Upper lobe of left lung (tissue), 6 donors: ENCODE results near the gene RCAN3. TPM values are rescaled to one million over a fixed set of nuclear protein-coding genes. Genes with fewer than 3 reads are reported as not detected.

Source experiments
- ATAC-seq, 2 donors: fragments of 200-7000 bp; cut with Tn5 transposase; one replicate each; pipeline ENCODE4 v1.9.1; 2022; ENCODE audit warnings: mild to moderate bottlenecking in 2 of 2, moderate library complexity in 2 of 2; ENCODE audit not compliant: low FRiP score in 2 of 2
- DNase-seq, 2 donors: peaks; one replicate each; pipeline ENCODE4 v3.0.0-alpha.2; 2019 to 2020
- H3K27ac ChIP-seq, 4 donors: fragments of 200-600 bp; sonication (generic); one replicate each; pipeline ENCODE4 v1.5.1; 2016 to 2019
- H3K27me3 ChIP-seq, 4 donors: fragments of 200-600 bp; sonication (generic); one replicate each; pipeline ENCODE4 v1.5.1; 2017 to 2019
- H3K36me3 ChIP-seq, 4 donors: fragments of 200-600 bp; sonication (generic); one replicate each; pipeline ENCODE4 v1.5.1; 2016 to 2019
- H3K4me1 ChIP-seq, 4 donors: fragments of 200-600 bp; sonication (generic); one replicate each; pipeline ENCODE4 v1.5.1; 2018 to 2019
- H3K4me3 ChIP-seq, 4 donors: fragments of 200-600 bp; sonication (generic); one replicate each; pipeline ENCODE4 v1.5.1; 2017 to 2019; ENCODE audit warnings: mild to moderate bottlenecking in 2 of 4, moderate library complexity in 1 of 4
- H3K9me3 ChIP-seq, 4 donors: fragments of 200-600 bp; sonication (generic); one replicate each; pipeline ENCODE4 v1.5.1; 2018 to 2019
- CTCF ChIP-seq, 6 experiments: fragments of 450-650 bp in 4 of 6; fragments of 200-600 bp in 2 of 6; sonication (generic) in 2 of 6; IDR thresholded peaks; one replicate each; pipeline ENCODE4 v1.5.1; 2016 to 2019; ENCODE audit warnings: antibody characterized with exemption in 6 of 6
- EP300 ChIP-seq, 4 donors: sonication (generic); formaldehyde crosslinking; IDR thresholded peaks; one replicate each; pipeline ENCODE4 v1.5.1; 2017; ENCODE audit warnings: antibody characterized with exemption in 4 of 4, control low read depth in 2 of 4
- POLR2A ChIP-seq, 4 donors: fragments of 450-650 bp; IDR thresholded peaks; one replicate each; pipeline ENCODE4 v1.5.1; 2016 to 2017; ENCODE audit warnings: antibody characterized with exemption in 4 of 4, mild to moderate bottlenecking in 2 of 4
- POLR2AphosphoS5 ChIP-seq, 2 donors: sonication (generic); formaldehyde crosslinking; IDR thresholded peaks; one replicate each; pipeline ENCODE4 v1.5.1; 2017; ENCODE audit warnings: antibody characterized with exemption in 2 of 2
- WGBS, 2 donors: methylation state at CpG; one replicate each; pipeline ENCODE4 v1.1.5; 2017 to 2018; 5-methylcytosine and 5-hydroxymethylcytosine counted together
- total RNA-seq, 6 donors: library from RNA; depleted of rRNA in 4 of 6; stranded (reverse); fragments of >200 nt in 4 of 6; gene quantifications; one replicate each; pipeline versions ENCODE4 v1.1.0 to v1.2.1, GENCODE V29; 2016 to 2021
- donor health status: DM: no; HTN: no; CAD: no; lungs with moderate emphysema.
- donor health status: DM: no; HTN: yes; CAD: no; lungs with severe emphysema.

RCAN3 gene
- total RNA-seq, 6 donors from 2014 or later: 13.6 to 35.5 (median 18.6) TPM

DNA sequence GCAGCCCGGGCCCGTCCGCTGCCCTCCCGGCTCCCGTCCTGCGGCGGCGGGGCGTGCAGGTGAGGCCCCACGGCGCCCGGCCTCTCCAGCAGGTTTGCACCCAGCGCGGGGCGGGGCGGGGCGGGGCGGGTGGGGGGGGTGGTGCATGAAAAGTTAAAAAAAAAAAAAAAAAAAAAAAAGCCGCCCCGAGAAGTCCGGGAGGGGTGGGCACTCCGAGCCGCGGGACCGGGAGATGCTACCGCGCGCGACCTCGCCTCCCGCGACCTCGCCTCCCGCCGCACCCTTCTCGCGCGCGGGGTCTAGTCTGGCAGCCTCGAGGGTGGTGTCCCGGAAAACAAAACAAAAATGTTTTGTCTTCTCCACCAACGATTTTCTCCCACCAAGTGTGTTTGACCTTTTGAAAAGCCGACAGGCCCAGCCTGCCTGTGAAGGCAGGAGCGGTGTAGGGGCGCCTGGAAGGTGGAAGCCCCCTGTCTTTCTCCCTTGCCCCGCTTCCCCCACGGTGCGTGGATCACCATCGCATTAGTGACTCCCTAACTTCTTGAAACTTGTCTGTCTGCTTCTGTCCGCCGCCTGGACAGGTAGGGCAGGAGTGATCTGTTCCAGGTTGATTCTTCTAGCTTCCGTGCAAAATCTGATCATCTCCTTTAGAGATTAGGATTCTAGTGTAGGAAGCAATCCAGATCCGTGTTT is 569 bp downstream of the RCAN3 start:
- H3K9me3 ChIP-seq: no peaks in the 10 kb centered on the region
- TF ChIP-seq CTCF (IDR thresholded peaks at IDR 0.05) (no peak), EP300 (IDR thresholded peaks at IDR 0.05) (no peak), POLR2A (IDR thresholded peaks at IDR 0.05) (no peak), POLR2AphosphoS5 (IDR thresholded peaks at IDR 0.05) (no peak)
- peak overlapping the region; percentile 83 to 94 (median 88) for H3K27ac ChIP-seq
- peak overlapping the region; percentile 47 to 85 (median 74) for H3K4me3 ChIP-seq
- no peaks in the 10 kb centered on the region for H3K27me3 ChIP-seq
- H3K4me1 ChIP-seq: peaks cover 0 to 28% (median 10%) of the 10 kb centered on the region in 4 donors
- no peak for DNase-seq
- 5% methylated on average over 40 to 41 of the region's 53 CpGs for WGBS, 2 donors
- H3K36me3 ChIP-seq: no peaks in the 10 kb centered on the region
- no peak for ATAC-seq

DNA sequence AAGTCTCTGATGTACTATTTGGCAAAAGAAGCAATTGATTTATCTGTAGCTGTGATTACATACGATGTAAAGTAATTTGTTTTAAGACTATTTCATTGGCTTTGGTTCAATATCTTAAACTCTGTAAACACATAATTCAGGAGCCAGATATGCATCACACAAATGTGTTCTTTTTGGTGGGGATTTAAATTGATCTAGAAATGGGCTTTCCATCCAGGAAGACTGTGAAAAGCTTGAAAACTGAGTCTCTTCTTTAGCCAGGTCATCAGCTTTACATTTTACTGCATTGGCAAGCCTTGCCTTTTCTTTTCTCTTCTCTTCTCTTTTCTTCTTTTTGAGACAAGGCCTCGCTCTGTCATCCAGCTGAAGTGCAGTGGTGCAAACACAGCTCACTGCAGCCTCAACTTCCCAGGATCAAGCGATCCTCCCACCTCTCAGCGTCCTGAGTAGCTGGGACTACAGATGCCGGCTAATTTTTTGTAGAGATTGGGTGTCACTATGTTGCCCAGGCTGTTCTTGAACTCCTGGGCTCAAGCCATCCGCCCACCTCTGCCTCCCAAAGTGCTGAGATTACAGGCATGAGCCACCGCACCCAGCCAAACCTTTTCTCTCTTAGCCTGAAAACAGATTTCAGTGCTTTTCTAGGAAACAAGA is 1.4 kb downstream of the RCAN3 start:
- Histone ChIP-seq H3K27me3 (no peaks in the 10 kb centered on the region), H3K36me3 (no peaks in the 10 kb centered on the region), H3K4me3 (peak overlapping the region in 3 of 4 donors; percentile 70 to 85 (median 78)), H3K9me3 (no peaks in the 10 kb centered on the region), H3K27ac (peak overlapping the region in 2 of 4 donors; percentile 33 to 94), H3K4me1 (peaks cover 0 to 28% (median 10%) of the 10 kb centered on the region in 4 donors)
- ATAC-seq (no peak), DNase-seq (no peak)
- WGBS, 2 donors: 69 to 73% methylated on average over 7 of the region's 7 CpGs
- TF ChIP-seq EP300 (IDR thresholded peaks at IDR 0.05) (no peak), CTCF (IDR thresholded peaks at IDR 0.05) (no peak), POLR2AphosphoS5 (IDR thresholded peaks at IDR 0.05) (no peak), POLR2A (IDR thresholded peaks at IDR 0.05) (no peak)

DNA sequence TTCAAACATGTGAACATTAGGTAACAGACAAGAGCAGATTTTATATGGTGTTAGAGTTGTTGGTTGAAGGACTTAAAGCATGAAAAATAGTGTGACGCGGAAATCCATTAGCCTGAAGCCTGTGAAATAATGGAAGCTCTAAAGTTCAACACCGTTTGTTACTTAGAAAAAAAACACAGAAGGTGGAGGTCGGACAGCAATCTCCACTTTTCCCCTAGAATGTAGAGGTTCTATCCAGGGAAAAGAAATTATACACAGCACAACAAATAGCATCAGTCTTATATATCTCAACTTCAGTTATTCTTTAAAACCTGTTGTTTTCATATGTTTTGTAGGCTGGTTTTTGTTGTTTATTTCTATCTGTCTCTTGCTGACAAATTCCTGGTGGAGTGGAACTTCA is 1.9 kb downstream of the RCAN3 start:
- 93 to 95% methylated on average over 4 of the region's 4 CpGs for WGBS, 2 donors
- DNase-seq: no peak
- TF ChIP-seq CTCF (IDR thresholded peaks at IDR 0.05) (no peak), POLR2AphosphoS5 (IDR thresholded peaks at IDR 0.05) (no peak), EP300 (IDR thresholded peaks at IDR 0.05) (no peak), POLR2A (IDR thresholded peaks at IDR 0.05) (no peak)
- H3K4me3 ChIP-seq: peak overlapping the region in 1 of 4 donors; percentile 70
- no peaks in the 10 kb centered on the region for H3K27me3 ChIP-seq
- H3K9me3 ChIP-seq: no peaks in the 10 kb centered on the region
- H3K36me3 ChIP-seq: no peaks in the 10 kb centered on the region
- peak overlapping the region in 1 of 4 donors; percentile 94 for H3K27ac ChIP-seq
- no peak for ATAC-seq
- peaks cover 0 to 28% (median 10%) of the 10 kb centered on the region in 4 donors for H3K4me1 ChIP-seq

- no peak for TF ChIP-seq CTCF (IDR thresholded peaks at IDR 0.05)
- Histone ChIP-seq H3K36me3 (no peaks in the 10 kb centered on the region), H3K27ac (no peak overlapping the region), H3K4me3 (no peak overlapping the region), H3K4me1 (peaks cover 0 to 26% (median 10%) of the 10 kb centered on the region in 4 donors), H3K9me3 (no peaks in the 10 kb centered on the region), H3K27me3 (no peaks in the 10 kb centered on the region)
- 87 to 95% methylated on average over 4 of the region's 4 CpGs for WGBS, 2 donors
- ATAC-seq (no peak), DNase-seq (no peak)
Observed at GRCh38 chr1:24505816-24506215, 3.2 kb downstream of the RCAN3 start.
